Brain pericyte (primary cell): ENCODE data around the gene GPR87.
A peak's percentile ranks its signal among the peaks of the same experiment; 100 is the strongest.

ENCODE experiments used
- DNase-seq: peaks from one replicate; pipeline ENCODE4 v3.0.0-alpha.2; 2012; ENCODE audit warnings: low read depth, low spot score

Gene GPR87

GRCh38 chr3:151315846-151316245 lies 774 bp downstream of the GPR87 start:
- DNase-seq = no peak

GRCh38 chr3:151315136-151315535 lies 1.5 kb downstream of the GPR87 start:
- no peak for DNase-seq

- no peak for DNase-seq
Measured at GRCh38 chr3:151314593-151314992, 2.0 kb downstream of the GPR87 start.

DNA sequence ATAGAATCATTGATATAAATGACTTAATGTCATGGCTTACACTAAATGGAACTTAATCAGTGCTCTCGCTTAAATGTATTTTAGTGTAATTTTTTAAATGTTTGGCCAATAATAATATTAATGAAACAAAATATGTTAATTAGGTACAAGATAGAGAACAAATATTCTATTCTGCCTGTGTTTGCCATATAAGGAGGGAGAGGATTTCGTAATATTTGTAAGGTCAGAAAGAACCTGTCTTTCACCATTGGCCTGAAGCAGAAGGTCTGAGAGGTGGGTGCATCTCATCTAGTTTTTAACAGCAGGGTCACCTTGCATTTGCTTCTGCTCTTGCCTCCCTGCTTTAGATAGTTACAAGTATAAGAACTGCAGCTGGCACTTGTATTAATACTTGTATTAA lies 2.5 kb downstream of the GPR87 start:
- DNase-seq = no peak

- DNase-seq = no peak
Measured at GRCh38 chr3:151312972-151313371, 3.6 kb downstream of the GPR87 start.

DNA sequence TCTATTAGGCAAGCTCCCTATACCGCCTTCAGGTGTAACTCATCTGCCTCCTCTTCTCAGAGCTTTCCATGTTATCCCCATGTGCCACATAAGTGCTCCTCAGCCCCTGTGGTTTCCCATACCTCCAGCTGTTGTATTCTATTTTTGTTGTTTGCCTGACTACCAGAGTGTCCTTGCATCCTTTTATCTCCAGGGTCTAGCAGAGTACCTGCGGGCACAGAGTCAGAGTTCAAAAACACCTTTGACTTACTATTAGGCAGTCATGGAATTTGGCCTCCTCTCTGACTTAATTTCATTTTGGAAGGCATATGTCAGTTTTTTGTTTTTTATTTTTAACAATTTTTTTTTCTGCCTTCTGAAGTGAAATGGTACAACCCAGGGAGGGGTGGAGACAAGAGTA lies 7.1 kb downstream of the GPR87 start:
- no peak for DNase-seq

GRCh38 chr3:151307583-151308488 lies 8.8 kb downstream of the GPR87 start:
- no peak for DNase-seq

- DNase-seq = no peak
Measured at GRCh38 chr3:151307131-151307530, 9.5 kb downstream of the GPR87 start.

GRCh38 chr3:151306168-151306810 lies 10.3 kb downstream of the GPR87 start:
- no peak for DNase-seq

GRCh38 chr3:151305775-151306151 lies 10.9 kb downstream of the GPR87 start:
- DNase-seq = no peak

DNA sequence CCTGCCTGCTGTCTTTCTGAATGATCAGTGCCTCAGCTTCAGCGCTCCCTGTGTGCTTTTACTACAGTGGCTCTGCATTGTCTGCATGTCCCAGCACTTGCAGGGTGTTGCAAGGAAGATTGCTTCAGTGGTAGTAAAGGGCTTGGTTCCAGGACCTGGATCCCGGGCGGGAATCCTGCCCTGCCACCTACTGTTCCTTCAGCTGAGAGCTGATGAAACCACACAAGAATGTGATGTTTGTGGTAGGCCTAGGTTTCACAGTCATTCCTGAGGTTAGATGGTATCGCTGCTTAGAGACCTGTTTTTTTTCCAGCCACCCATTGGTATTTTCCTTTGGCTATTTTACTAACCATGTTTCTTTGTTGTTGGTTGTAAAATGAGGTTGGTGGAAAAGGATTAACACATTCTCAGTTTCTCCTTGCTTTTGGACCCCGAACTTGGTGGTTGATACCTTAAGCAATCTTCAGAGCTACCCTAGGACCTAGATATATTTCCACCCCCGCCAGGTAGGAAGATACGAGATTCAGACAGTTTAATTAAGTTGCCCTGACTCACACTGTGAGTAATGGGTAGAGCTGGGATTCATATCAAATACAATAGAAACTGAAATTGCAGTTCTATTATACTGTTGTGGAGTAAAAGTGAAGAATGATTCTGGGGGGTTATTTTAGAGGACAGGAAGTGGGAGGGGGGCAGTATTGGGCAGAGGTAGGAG lies 11.4 kb downstream of the GPR87 start:
- peak; percentile 74 for DNase-seq

GRCh38 chr3:151303751-151304150 lies 12.9 kb downstream of the GPR87 start:
- no peak for DNase-seq

- DNase-seq = no peak
Measured at GRCh38 chr3:151301787-151302186, 14.8 kb downstream of the GPR87 start.

DNA sequence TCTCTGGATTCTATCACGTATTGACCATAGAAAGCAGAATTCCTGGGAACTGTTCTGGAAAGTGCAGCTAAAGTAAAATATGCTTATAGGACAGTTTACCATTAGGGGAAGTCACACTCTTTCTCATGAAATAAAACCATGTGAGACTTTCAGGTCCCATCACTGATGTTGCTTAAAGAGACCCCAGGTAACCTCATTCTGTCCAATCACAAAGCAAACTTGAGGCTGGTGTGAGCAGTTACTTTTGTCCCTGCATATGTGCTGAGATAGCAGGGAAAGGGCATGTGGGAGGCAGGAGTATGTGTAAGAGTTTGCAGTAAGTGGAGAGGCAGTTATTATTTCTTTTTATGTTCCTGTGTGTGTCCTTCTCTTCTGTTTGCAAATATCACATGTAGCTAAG lies 16.1 kb downstream of the GPR87 start:
- no peak for DNase-seq

GRCh38 chr3:151299006-151299405 lies 17.6 kb downstream of the GPR87 start:
- no peak for DNase-seq

DNA sequence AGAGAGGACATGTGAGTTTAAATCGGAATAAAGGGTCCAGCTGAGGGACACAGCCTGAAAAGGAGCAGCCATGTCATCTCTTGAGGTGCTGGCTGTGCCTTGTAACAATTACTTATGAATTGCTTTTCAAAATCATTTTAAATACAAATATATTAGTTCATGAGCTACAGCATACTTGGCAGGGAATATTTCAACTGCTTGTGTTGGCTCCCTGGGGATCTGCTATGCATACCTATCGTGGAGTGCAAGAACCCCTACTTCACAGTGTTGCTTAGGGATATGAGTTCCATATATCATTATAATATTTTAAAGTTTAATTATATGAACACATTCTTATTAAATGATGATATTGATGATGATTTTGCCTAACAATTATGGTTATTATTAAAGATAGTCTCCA lies 19.2 kb downstream of the GPR87 start:
- no peak for DNase-seq

DNA sequence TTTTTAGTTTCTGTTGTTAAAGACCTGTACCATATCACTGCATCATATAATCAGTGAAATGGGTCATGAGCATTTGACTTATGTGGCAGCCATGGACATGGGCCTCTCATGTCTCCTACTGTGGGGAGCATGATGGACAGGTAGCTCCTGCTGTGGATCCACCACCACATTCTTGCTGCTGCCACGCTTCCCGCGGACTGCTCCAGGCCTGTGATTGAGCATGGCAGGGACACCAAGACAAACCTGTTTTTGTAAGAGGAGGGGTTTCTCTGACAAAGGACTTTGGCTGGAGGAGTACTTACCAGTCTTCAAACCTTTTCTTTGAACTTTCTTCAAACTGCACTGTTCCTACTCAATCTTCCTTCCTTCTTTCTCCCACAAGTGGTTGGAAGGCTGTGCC lies 20.4 kb downstream of the GPR87 start:
- DNase-seq = no peak

- DNase-seq = no peak
Measured at GRCh38 chr3:151293127-151293526, 23.5 kb downstream of the GPR87 start.

GRCh38 chr3:151290673-151291072 lies 25.9 kb downstream of the GPR87 start:
- DNase-seq = no peak

DNA sequence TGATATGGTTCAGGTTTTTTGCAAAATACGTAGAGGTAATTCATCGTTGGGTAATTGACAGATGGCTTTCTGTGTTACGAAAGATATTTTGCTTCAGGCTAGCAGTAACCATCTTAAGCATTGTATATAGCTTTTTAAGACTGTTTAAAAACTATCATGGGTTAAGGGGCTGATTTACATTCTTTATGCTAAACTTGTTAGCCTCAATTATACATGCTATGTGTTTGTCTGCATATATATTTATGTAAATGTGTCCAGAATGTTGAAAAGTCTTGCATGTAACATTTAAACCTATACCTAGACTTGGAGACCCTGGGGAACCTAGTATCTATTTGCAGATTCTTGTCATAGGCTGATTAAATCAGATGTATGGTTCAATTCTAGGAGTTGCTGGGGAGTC lies 27.2 kb downstream of the GPR87 start:
- DNase-seq = no peak

- DNase-seq = no peak
Measured at GRCh38 chr3:151285940-151286339, 30.7 kb downstream of the GPR87 start.

DNA sequence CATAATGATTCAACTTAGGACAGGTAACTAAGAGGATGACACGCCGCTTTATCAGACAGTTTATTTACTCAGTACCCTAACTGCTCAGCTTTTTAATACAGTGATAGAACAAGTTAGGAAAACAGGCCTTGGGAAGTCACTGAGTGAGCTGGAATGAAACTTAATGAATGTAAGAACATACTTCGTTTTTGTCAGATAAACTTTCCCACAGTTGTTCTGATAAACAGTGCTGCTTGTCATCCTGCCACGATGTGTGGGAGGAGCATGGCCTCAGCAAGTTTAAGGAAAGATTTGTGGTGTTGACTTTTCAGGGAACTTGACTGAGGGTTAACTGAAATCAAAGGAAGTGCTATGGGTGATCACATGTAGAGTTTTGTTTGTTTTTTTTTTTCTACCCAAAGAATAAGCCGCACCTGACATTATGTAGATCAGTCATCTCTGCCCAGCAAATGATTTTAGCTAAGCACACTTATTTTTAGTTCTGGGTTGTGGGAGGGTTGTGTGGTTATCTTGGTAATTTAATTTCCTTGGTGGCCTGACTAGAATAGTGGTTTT lies 32.6 kb downstream of the GPR87 start:
- no peak for DNase-seq
